Astrocyte of the cerebellum (primary cell): ENCODE data around the gene TSTD1.
"Not testable (repeated sequence)": the region's sequence is repeated elsewhere in the genome, so short reads cannot be mapped to it uniquely, and the experiment has no call there.

Source experiments
- DNase-seq: peaks from one replicate; pipeline ENCODE4 v3.0.0-alpha.2; 2011; ENCODE audit warnings: low read depth
- H3K4me3 ChIP-seq: 2 replicates; pipeline ENCODE4 v1.5.1; 2011; ENCODE audit warnings: mild to moderate bottlenecking, low read depth, low read length, moderate library complexity
- CTCF ChIP-seq: IDR thresholded peaks from 2 replicates; pipeline ENCODE4 v1.5.1; 2012; ENCODE audit warnings: low read length, low read depth, moderate library complexity, mild to moderate bottlenecking; ENCODE audit errors: missing control alignments
- in situ Hi-C: cut with HindIII; loops from 2 replicates; pipeline ENCODE4 v1.10.0; 2017; ENCODE audit warnings: low sequenced_read_pairs

TSTD1 gene

GRCh38 chr1:161069241-161069640 is 30.5 kb upstream of the TSTD1 start:
- DNase-seq = no peak
- TF ChIP-seq CTCF = no peak

GRCh38 chr1:161068306-161069234 is 29.8 kb upstream of the TSTD1 start:
- in situ Hi-C loops = no loop called here
- DNase-seq = no peak
- H3K4me3 ChIP-seq = no peak overlapping the region
- no peak for TF ChIP-seq CTCF

More at GRCh38 chr1:161069241-161069640, 30.5 kb upstream of the TSTD1 start:
- H3K4me3 ChIP-seq = no peak overlapping the region
- in situ Hi-C loops = no loop called here

- no peak for DNase-seq
- H3K4me3 ChIP-seq = no peak overlapping the region
- TF ChIP-seq CTCF = no peak
- in situ Hi-C loops = no loop called here
Observed at GRCh38 chr1:161066694-161067093, 27.9 kb upstream of the TSTD1 start.

GRCh38 chr1:161065681-161066080 is 26.9 kb upstream of the TSTD1 start:
- H3K4me3 ChIP-seq, in situ Hi-C loops, DNase-seq: not testable (repeated sequence)

- H3K4me3 ChIP-seq, in situ Hi-C loops, DNase-seq: not testable (repeated sequence)
Observed at GRCh38 chr1:161063936-161064335, 25.2 kb upstream of the TSTD1 start.

GRCh38 chr1:161061419-161061818 is 22.7 kb upstream of the TSTD1 start:
- no peak for DNase-seq
- in situ Hi-C loops = no loop called here
- no peak overlapping the region for H3K4me3 ChIP-seq
- no peak for TF ChIP-seq CTCF

- in situ Hi-C loops = no loop called here
- DNase-seq = no peak
Observed at GRCh38 chr1:161059293-161059692, 20.5 kb upstream of the TSTD1 start.

More at GRCh38 chr1:161059293-161059692, 20.5 kb upstream of the TSTD1 start:
- TF ChIP-seq CTCF = no peak
- no peak overlapping the region for H3K4me3 ChIP-seq
